H9 (cell line): ENCODE measurements around the gene CDK2AP2. TPM values are rescaled to one million over a fixed set of nuclear protein-coding genes. Genes with fewer than 3 reads are reported as not detected.

ENCODE experiments used
- DNase-seq: peaks from one replicate; pipeline ENCODE4 v3.0.0-alpha.2; 2017
- H2AFZ ChIP-seq: one replicate; pipeline ENCODE4 v1.6.1; 2013; ENCODE audit warnings: mild to moderate bottlenecking, low read length, control low read depth, moderate library complexity
- H2AK5ac ChIP-seq: 2 replicates; pipeline ENCODE4 v1.6.1; 2013; ENCODE audit warnings: low read length, control low read depth, mixed read lengths; ENCODE audit not compliant: insufficient read length
- H2BK120ac ChIP-seq: one replicate; pipeline ENCODE4 v1.6.1; 2013; ENCODE audit warnings: low read depth, mild to moderate bottlenecking, low read length, control low read depth, inconsistent platforms; ENCODE audit not compliant: poor library complexity, severe bottlenecking
- H2BK12ac ChIP-seq: 2 replicates; pipeline ENCODE4 v1.6.1; 2013; ENCODE audit warnings: low read length, control low read depth, mixed read lengths, low read depth; ENCODE audit not compliant: insufficient read length
- H2BK15ac ChIP-seq: 2 replicates; pipeline ENCODE4 v1.6.1; 2013; ENCODE audit warnings: low read depth, low read length, control low read depth
- H2BK20ac ChIP-seq: one replicate; pipeline ENCODE4 v1.6.1; 2013; ENCODE audit warnings: low read depth, mild to moderate bottlenecking, low read length, control low read depth, inconsistent platforms; ENCODE audit not compliant: poor library complexity, severe bottlenecking
- H2BK5ac ChIP-seq: 2 replicates; pipeline ENCODE4 v1.6.1; 2013; ENCODE audit warnings: low read length, control low read depth, mixed read lengths; ENCODE audit not compliant: insufficient read length
- H3K14ac ChIP-seq: 2 replicates; pipeline ENCODE4 v1.6.1; 2013; ENCODE audit warnings: low read length, control low read depth; ENCODE audit not compliant: insufficient read depth
- H3K18ac ChIP-seq: 2 replicates; pipeline ENCODE4 v1.6.1; 2013; ENCODE audit warnings: low read depth, mild to moderate bottlenecking, mixed read lengths, low read length, control low read depth; ENCODE audit not compliant: insufficient read length
- H3K23ac ChIP-seq: 2 replicates; pipeline ENCODE4 v1.6.1; 2013; ENCODE audit warnings: low read length, control low read depth, mixed read lengths, low read depth; ENCODE audit not compliant: insufficient read length
- H3K23me2 ChIP-seq: 2 replicates; pipeline ENCODE4 v1.6.1; 2013; ENCODE audit warnings: low read depth, mild to moderate bottlenecking, mixed read lengths, low read length, control low read depth; ENCODE audit not compliant: insufficient read length, poor library complexity, severe bottlenecking
- H3K27ac ChIP-seq: 2 replicates; pipeline ENCODE4 v1.5.1; 2013; ENCODE audit warnings: low read length, control low read depth, mixed read lengths, low read depth; ENCODE audit not compliant: insufficient read length
- H3K27me3 ChIP-seq: 2 replicates; pipeline ENCODE4 v1.6.1; 2013; ENCODE audit warnings: low read length, control low read depth, inconsistent platforms; ENCODE audit not compliant: insufficient read depth
- H3K4ac ChIP-seq: 2 replicates; pipeline ENCODE4 v1.6.1; 2013; ENCODE audit warnings: low read depth, mild to moderate bottlenecking, control low read depth, inconsistent platforms, low read length, moderate library complexity
- H3K4me1 ChIP-seq: 2 replicates; pipeline ENCODE4 v1.6.1; 2013; ENCODE audit warnings: low read length, control low read depth, inconsistent platforms; ENCODE audit not compliant: insufficient read depth
- H3K4me2 ChIP-seq: 2 replicates; pipeline ENCODE4 v1.6.1; 2013; ENCODE audit warnings: low read length, control low read depth, mixed read lengths; ENCODE audit not compliant: insufficient read length, insufficient read depth
- H3K56ac ChIP-seq: 2 replicates; pipeline ENCODE4 v1.6.1; 2013; ENCODE audit warnings: low read depth, mild to moderate bottlenecking, mixed read lengths, low read length, control low read depth; ENCODE audit not compliant: insufficient read length
- H3K79me1 ChIP-seq: 2 replicates; pipeline ENCODE4 v1.6.1; 2013; ENCODE audit warnings: low read depth, mild to moderate bottlenecking, moderate library complexity, low read length, control low read depth, inconsistent platforms; ENCODE audit not compliant: insufficient read depth, poor library complexity, severe bottlenecking
- H3K79me2 ChIP-seq: 2 replicates; pipeline ENCODE4 v1.6.1; 2013; ENCODE audit warnings: low read length, control low read depth, inconsistent platforms; ENCODE audit not compliant: insufficient read depth
- H3K9ac ChIP-seq: 2 replicates; pipeline ENCODE4 v1.6.1; 2013; ENCODE audit warnings: low read length, control low read depth, mixed read lengths; ENCODE audit not compliant: insufficient read length; ENCODE audit errors: extremely low read depth
- H3K9me3 ChIP-seq: one replicate; pipeline ENCODE4 v1.6.1; 2013; ENCODE audit warnings: low read depth, low read length, inconsistent platforms; ENCODE audit not compliant: control insufficient read depth
- H3T11ph ChIP-seq: one replicate; pipeline ENCODE4 v1.6.1; 2013; ENCODE audit warnings: mild to moderate bottlenecking, low read length, control low read depth, inconsistent platforms
- H4K20me1 ChIP-seq: one replicate; pipeline ENCODE4 v1.6.1; 2013; ENCODE audit not compliant: control insufficient read depth, insufficient read length, insufficient read depth
- H4K5ac ChIP-seq: 2 replicates; pipeline ENCODE4 v1.6.1; 2013; ENCODE audit warnings: low read depth, mild to moderate bottlenecking, mixed read lengths, low read length, control low read depth; ENCODE audit not compliant: insufficient read length
- H4K8ac ChIP-seq: replicated peaks from 2 replicates; pipeline ENCODE4 v1.6.1; 2013; ENCODE audit warnings: low read length, control low read depth, mixed read lengths, low read depth; ENCODE audit not compliant: insufficient read length
- H4K91ac ChIP-seq: 2 replicates; pipeline ENCODE4 v1.6.1; 2013; ENCODE audit warnings: low read depth, mild to moderate bottlenecking, moderate library complexity, mixed read lengths, low read length, control low read depth; ENCODE audit not compliant: insufficient read length
- H3K27ac Mint-ChIP-seq, 3 experiments: 2 replicates in 2 of 3; 3 replicates in 1 of 3; pipeline ENCODE4 v1.8.0; 2020 to 2021; ENCODE audit warnings: mixed read lengths in 3 of 3, mild to moderate bottlenecking in 1 of 3, moderate library complexity in 1 of 3
- H3K27me3 Mint-ChIP-seq: 2 replicates; pipeline ENCODE4 v1.8.0; 2021; ENCODE audit warnings: low read depth, mild to moderate bottlenecking, moderate library complexity, mixed read lengths
- H3K36me3 Mint-ChIP-seq, 3 experiments: 2 replicates in 2 of 3; 3 replicates in 1 of 3; pipeline ENCODE4 v1.8.0; 2020 to 2021; ENCODE audit warnings: low read depth in 3 of 3, mixed read lengths in 3 of 3; ENCODE audit not compliant: insufficient read depth in 1 of 3
- H3K4me1 Mint-ChIP-seq, 2 experiments: 2 replicates each; pipeline ENCODE4 v1.8.0; 2020; ENCODE audit warnings: mixed read lengths in 2 of 2
- H3K4me3 Mint-ChIP-seq, 2 experiments: 2 replicates in 1 of 2; 3 replicates in 1 of 2; pipeline ENCODE4 v1.8.0; 2020 to 2021; ENCODE audit warnings: mild to moderate bottlenecking in 2 of 2, mixed read lengths in 2 of 2, moderate library complexity in 1 of 2
- H3K9me3 Mint-ChIP-seq, 2 experiments: 2 replicates in 1 of 2; 3 replicates in 1 of 2; pipeline ENCODE4 v1.8.0; 2020; ENCODE audit warnings: mild to moderate bottlenecking in 2 of 2, mixed read lengths in 2 of 2, moderate library complexity in 1 of 2
- CTCF ChIP-seq: fragments of 200-600 bp; sonication (generic); conservative IDR thresholded peaks from 3 replicates; pipeline ENCODE4 v1.8.0; 2021; ENCODE audit warnings: antibody characterized with exemption, mild to moderate bottlenecking
- WGBS: extraction: QIAGEN DNeasy Blood & Tissue Kit; methylation state at CpG from one replicate; pipeline ENCODE4 v1.1.7; 2013; ENCODE audit warnings: missing lambda C conversion rate, low lambda C conversion rate, mixed read lengths; ENCODE audit not compliant: insufficient read length; ENCODE audit errors: extremely low coverage; 5-methylcytosine and 5-hydroxymethylcytosine counted together
- total RNA-seq: library from RNA; stranded (reverse); gene quantifications from 2 replicates; pipeline ENCODE4 v1.2.1, GENCODE V29; 2021

The CDK2AP2 gene
- total RNA-seq, 1 experiment from 2014 or later: 36.1 TPM

GRCh38 chr11:67503119-67504004 lies 4.6 kb downstream of the CDK2AP2 start:
- no peak overlapping the region for H3K14ac ChIP-seq
- H2AK5ac ChIP-seq: no peak overlapping the region
- peaks cover 13 to 24% of the 10 kb centered on the region in 2 experiments for H3K4me1 Mint-ChIP-seq
- no peak overlapping the region for H2BK5ac ChIP-seq
- no peak overlapping the region for H4K5ac ChIP-seq
- no peaks in the 10 kb centered on the region for H3K4me1 ChIP-seq
- H3K23me2 ChIP-seq: peaks cover 12% of the 10 kb centered on the region
- H3K27ac ChIP-seq: no peak overlapping the region
- no peak overlapping the region for H2BK15ac ChIP-seq
- no peak overlapping the region for H4K8ac ChIP-seq
- H3K27me3 ChIP-seq: no peaks in the 10 kb centered on the region
- TF ChIP-seq CTCF: no peak
- no peaks in the 10 kb centered on the region; a peak in 1 of 5 replicates for H3K9me3 Mint-ChIP-seq
- no peak for DNase-seq
- H3K4me3 Mint-ChIP-seq: peak overlapping the region; percentile 54 to 74
- peaks cover 10% of the 10 kb centered on the region for H3K27me3 Mint-ChIP-seq
- no peak overlapping the region for H2BK20ac ChIP-seq
- no peak overlapping the region for H2BK12ac ChIP-seq
- H4K91ac ChIP-seq: no peak overlapping the region
- H3K9ac ChIP-seq: no peak overlapping the region
- H3K56ac ChIP-seq: no peak overlapping the region
- peaks cover 10 to 29% (median 19%) of the 10 kb centered on the region in 3 experiments for H3K36me3 Mint-ChIP-seq
- no peak overlapping the region for H2BK120ac ChIP-seq
- no peak overlapping the region for H3K18ac ChIP-seq
- H3K9me3 ChIP-seq: no peaks in the 10 kb centered on the region
- H3K23ac ChIP-seq: no peak overlapping the region
- no peak overlapping the region for H3K27ac Mint-ChIP-seq
- H3K79me1 ChIP-seq: no peaks in the 10 kb centered on the region
- no peak overlapping the region for H2AFZ ChIP-seq
- H4K20me1 ChIP-seq: no peaks in the 10 kb centered on the region
- no peaks in the 10 kb centered on the region for H3K79me2 ChIP-seq
- peak overlapping the region; percentile 88 for H3K4me2 ChIP-seq
- no peak overlapping the region for H3T11ph ChIP-seq
- no peak overlapping the region for H3K4ac ChIP-seq
- WGBS: no CpG with 5 or more reads among the region's 19 CpGs
